ENCODE measurements around the gene CNNM1. TPM values are rescaled to one million over a fixed set of nuclear protein-coding genes. Genes with fewer than 3 reads are reported as not detected.

CNNM1 gene
- total and polyA plus RNA-seq, 12 donors = 0.07 to 2.0 (median 1.2) TPM; not detected in 1

GRCh38 chr10:99290306-99290705 lies 38.9 kb upstream of the CNNM1 start:
- TF ChIP-seq CTCF (IDR thresholded peaks at IDR 0.05) (no peak), POLR2A (IDR thresholded peaks at IDR 0.05) (no peak)
- intact Hi-C loops (cut with DNase I) = no loop called here
- H3K36me3 ChIP-seq (replicated peaks in 1 of 2) = no peaks in the 10 kb centered on the region
- H3K4me1 ChIP-seq (replicated peaks in 1 of 2) = no peaks in the 10 kb centered on the region
- H3K4me3 ChIP-seq = no peak overlapping the region
- H3K27ac ChIP-seq = no peak overlapping the region
- H3K27me3 ChIP-seq = no peaks in the 10 kb centered on the region
- no peak for DNase-seq
- no peaks in the 10 kb centered on the region for H3K9me3 ChIP-seq (replicated peaks in 1 of 3)
- 86 to 100% (median 93%) methylated on average over 1 of the region's 1 CpG for WGBS, 4 donors

- Histone ChIP-seq H3K36me3 (replicated peaks in 1 of 2) (no peaks in the 10 kb centered on the region), H3K27me3 (no peaks in the 10 kb centered on the region), H3K9me3 (replicated peaks in 1 of 3) (no peaks in the 10 kb centered on the region), H3K27ac (no peak overlapping the region), H3K4me3 (no peak overlapping the region), H3K4me1 (replicated peaks in 1 of 2) (no peaks in the 10 kb centered on the region)
- whole genome bisulfite sequencing, 4 donors = 55 to 71% (median 63%) methylated on average over 1 of the region's 1 CpG
- no peak for DNase-seq
- TF ChIP-seq POLR2A (IDR thresholded peaks at IDR 0.05) = no peak
- no peak for TF ChIP-seq CTCF (IDR thresholded peaks at IDR 0.05)
- intact Hi-C loops (cut with DNase I) = no loop called here
Observed at GRCh38 chr10:99292159-99292558, 37.0 kb upstream of the CNNM1 start.

GRCh38 chr10:99296605-99297004 lies 32.6 kb upstream of the CNNM1 start:
- Histone ChIP-seq H3K4me3 (no peak overlapping the region), H3K9me3 (replicated peaks in 1 of 3) (no peaks in the 10 kb centered on the region), H3K4me1 (replicated peaks in 1 of 2) (no peaks in the 10 kb centered on the region), H3K36me3 (replicated peaks in 1 of 2) (no peaks in the 10 kb centered on the region), H3K27ac (no peak overlapping the region), H3K27me3 (peaks cover 3% of the 10 kb centered on the region)
- 34 to 43% (median 38%) methylated on average over 5 of the region's 5 CpGs for WGBS, 4 donors
- TF ChIP-seq CTCF (IDR thresholded peaks at IDR 0.05) (no peak), POLR2A (IDR thresholded peaks at IDR 0.05) (no peak)
- DNase-seq = peak in 6 of 7 donors; percentile 8 to 59 (median 16)
- intact Hi-C loops (cut with DNase I) = no loop called here

- Histone ChIP-seq H3K36me3 (replicated peaks in 1 of 2) (no peaks in the 10 kb centered on the region), H3K27me3 (peaks cover 3% of the 10 kb centered on the region), H3K4me3 (no peak overlapping the region), H3K9me3 (replicated peaks in 1 of 3) (no peaks in the 10 kb centered on the region), H3K4me1 (replicated peaks in 1 of 2) (no peaks in the 10 kb centered on the region), H3K27ac (no peak overlapping the region)
- TF ChIP-seq CTCF (IDR thresholded peaks at IDR 0.05) (no peak), POLR2A (IDR thresholded peaks at IDR 0.05) (no peak)
- no peak for DNase-seq
- intact Hi-C loops (cut with DNase I) = no loop called here
- WGBS, 4 donors = 86 to 100% (median 90%) methylated on average over 4 to 7 of the region's 7 CpGs
Observed at GRCh38 chr10:99297033-99297432, 32.1 kb upstream of the CNNM1 start.
